ENCODE results near the gene ERC2.
"Not testable (repeated sequence)": the region's sequence is repeated elsewhere in the genome, so short reads cannot be mapped to it uniquely, and the experiment has no call there.

Gene ERC2

GRCh38 chr3:56051052-56051451 is 417.2 kb downstream of the ERC2 start:
- Histone ChIP-seq H3K4me3 (ENCODE audit: low read length in 2 of 2) (no peak overlapping the region), H3K27me3 (ENCODE audit: control insufficient read depth in 2 of 2, insufficient read depth in 2 of 2, low read length in 2 of 2) (no peaks in the 10 kb centered on the region), H3K36me3 (ENCODE audit: control insufficient read depth in 2 of 2, insufficient read depth in 2 of 2, low read length in 2 of 2) (no peaks in the 10 kb centered on the region), H3K9ac (ENCODE audit: low read depth in 1 of 2, low read length in 2 of 2) (no peak overlapping the region), H3K4me1 (ENCODE audit: control insufficient read depth in 2 of 2, insufficient read depth in 2 of 2, low read length in 2 of 2) (no peaks in the 10 kb centered on the region), H3K9me3 (ENCODE audit: control insufficient read depth in 2 of 2, low read length in 2 of 2) (no peaks in the 10 kb centered on the region), H3K27ac (ENCODE audit: low read depth in 2 of 2, low read length in 2 of 2) (no peak overlapping the region)

GRCh38 chr3:56048946-56049345 is 419.3 kb downstream of the ERC2 start:
- H3K27me3 ChIP-seq (ENCODE audit: control insufficient read depth in 2 of 2, insufficient read depth in 2 of 2, low read length in 2 of 2): no peaks in the 10 kb centered on the region
- H3K4me3 ChIP-seq (ENCODE audit: low read length in 2 of 2): no peak overlapping the region
- no peaks in the 10 kb centered on the region for H3K36me3 ChIP-seq (ENCODE audit: control insufficient read depth in 2 of 2, insufficient read depth in 2 of 2, low read length in 2 of 2)
- H3K27ac ChIP-seq (ENCODE audit: low read depth in 2 of 2, low read length in 2 of 2): no peak overlapping the region
- no peaks in the 10 kb centered on the region for H3K4me1 ChIP-seq (ENCODE audit: control insufficient read depth in 2 of 2, insufficient read depth in 2 of 2, low read length in 2 of 2)
- no peaks in the 10 kb centered on the region for H3K9me3 ChIP-seq (ENCODE audit: control insufficient read depth in 2 of 2, low read length in 2 of 2)
- no peak overlapping the region for H3K9ac ChIP-seq (ENCODE audit: low read depth in 1 of 2, low read length in 2 of 2)

DNA sequence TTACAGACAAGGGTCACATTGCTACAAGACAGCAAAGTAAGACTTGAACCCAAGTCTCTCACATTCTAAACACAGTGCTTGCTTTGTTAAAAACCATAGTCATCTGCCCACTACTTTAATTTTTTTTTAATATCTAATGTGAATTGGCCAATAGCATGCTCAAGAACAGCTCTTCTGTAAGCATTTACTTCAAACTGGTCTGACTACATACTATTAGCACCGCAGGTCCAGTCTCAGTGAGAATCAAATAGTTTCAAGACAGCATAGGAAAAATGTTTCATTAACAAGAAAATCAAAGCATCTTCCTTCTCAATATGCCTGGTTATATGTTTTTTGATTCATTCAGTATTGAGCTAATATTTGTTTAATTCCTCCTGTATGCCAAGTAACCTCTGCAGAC is 419.9 kb downstream of the ERC2 start:
- Histone ChIP-seq H3K27ac (ENCODE audit: low read depth in 2 of 2, low read length in 2 of 2) (no peak overlapping the region), H3K36me3 (ENCODE audit: control insufficient read depth in 2 of 2, insufficient read depth in 2 of 2, low read length in 2 of 2) (no peaks in the 10 kb centered on the region), H3K9ac (ENCODE audit: low read depth in 1 of 2, low read length in 2 of 2) (no peak overlapping the region), H3K27me3 (ENCODE audit: control insufficient read depth in 2 of 2, insufficient read depth in 2 of 2, low read length in 2 of 2) (no peaks in the 10 kb centered on the region), H3K9me3 (ENCODE audit: control insufficient read depth in 2 of 2, low read length in 2 of 2) (no peaks in the 10 kb centered on the region), H3K4me1 (ENCODE audit: control insufficient read depth in 2 of 2, insufficient read depth in 2 of 2, low read length in 2 of 2) (no peaks in the 10 kb centered on the region), H3K4me3 (ENCODE audit: low read length in 2 of 2) (no peak overlapping the region)

DNA sequence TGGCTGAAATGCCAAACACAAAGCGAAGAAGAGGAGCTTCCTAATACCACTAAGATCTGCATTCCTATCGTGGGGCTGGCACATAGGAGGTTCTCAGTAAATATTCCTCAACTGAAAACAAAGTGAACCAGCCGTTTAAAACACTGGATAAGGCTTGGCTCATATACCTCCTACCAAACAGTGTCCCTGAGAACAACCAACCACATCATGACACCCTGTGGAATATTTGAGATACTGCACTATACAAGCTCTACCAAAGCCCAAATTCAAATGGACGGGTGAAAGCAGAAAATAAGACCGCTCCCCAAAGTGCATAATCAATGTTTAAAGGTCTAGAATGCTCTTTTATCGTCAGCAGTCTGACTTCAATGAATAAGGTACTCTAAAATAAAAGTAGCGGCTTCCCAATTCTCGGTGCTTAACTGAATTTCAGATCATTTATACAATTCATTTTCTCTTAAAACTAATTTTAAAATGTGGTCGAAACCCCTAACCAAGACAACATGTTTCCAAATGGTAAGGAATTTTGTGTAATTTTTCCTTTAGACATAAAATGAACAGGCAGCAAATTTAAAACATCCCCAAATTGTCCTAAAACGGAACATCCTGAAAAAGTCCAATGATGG is 425.8 kb downstream of the ERC2 start:
- no peak overlapping the region for H3K9ac ChIP-seq (ENCODE audit: low read depth in 1 of 2, low read length in 2 of 2)
- H3K4me3 ChIP-seq (ENCODE audit: low read length in 2 of 2): no peak overlapping the region
- no peaks in the 10 kb centered on the region for H3K27me3 ChIP-seq (ENCODE audit: control insufficient read depth in 2 of 2, insufficient read depth in 2 of 2, low read length in 2 of 2)
- no peaks in the 10 kb centered on the region for H3K36me3 ChIP-seq (ENCODE audit: control insufficient read depth in 2 of 2, insufficient read depth in 2 of 2, low read length in 2 of 2)
- no peaks in the 10 kb centered on the region for H3K4me1 ChIP-seq (ENCODE audit: control insufficient read depth in 2 of 2, insufficient read depth in 2 of 2, low read length in 2 of 2)
- no peak overlapping the region for H3K27ac ChIP-seq (ENCODE audit: low read depth in 2 of 2, low read length in 2 of 2)
- H3K9me3 ChIP-seq (ENCODE audit: control insufficient read depth in 2 of 2, low read length in 2 of 2): no peaks in the 10 kb centered on the region

- Histone ChIP-seq H3K36me3 (ENCODE audit: control insufficient read depth in 2 of 2, insufficient read depth in 2 of 2, low read length in 2 of 2) (no peaks in the 10 kb centered on the region), H3K27ac (ENCODE audit: low read depth in 2 of 2, low read length in 2 of 2) (no peak overlapping the region), H3K4me1 (ENCODE audit: control insufficient read depth in 2 of 2, insufficient read depth in 2 of 2, low read length in 2 of 2) (no peaks in the 10 kb centered on the region), H3K27me3 (ENCODE audit: control insufficient read depth in 2 of 2, insufficient read depth in 2 of 2, low read length in 2 of 2) (no peaks in the 10 kb centered on the region), H3K9ac (ENCODE audit: low read depth in 1 of 2, low read length in 2 of 2) (no peak overlapping the region), H3K4me3 (ENCODE audit: low read length in 2 of 2) (no peak overlapping the region), H3K9me3 (ENCODE audit: control insufficient read depth in 2 of 2, low read length in 2 of 2) (no peaks in the 10 kb centered on the region)
These were observed 442.9 kb downstream of the ERC2 start for GRCh38 chr3:56025326-56025725.

DNA sequence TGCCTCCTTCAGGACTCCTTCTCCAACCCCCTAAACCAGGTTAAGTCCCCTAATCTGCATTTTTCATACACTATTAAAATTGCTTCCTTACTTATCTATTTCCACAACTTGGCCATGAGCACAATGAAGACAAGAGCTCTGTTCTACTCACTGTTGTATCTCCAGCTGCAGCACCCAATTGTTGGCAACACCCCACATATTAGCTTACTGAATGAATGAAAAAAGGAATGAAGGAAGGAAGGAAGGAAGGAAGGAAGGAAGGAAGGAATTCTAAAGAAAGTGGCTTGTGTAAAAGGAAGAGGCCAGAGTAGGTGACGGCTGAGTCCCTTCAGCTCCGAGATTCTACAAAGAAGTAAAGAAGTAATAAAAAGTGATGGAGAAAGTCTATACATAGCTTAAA is 444.7 kb downstream of the ERC2 start:
- no peak overlapping the region for H3K4me3 ChIP-seq (ENCODE audit: low read length in 2 of 2)
- no peaks in the 10 kb centered on the region for H3K9me3 ChIP-seq (ENCODE audit: control insufficient read depth in 2 of 2, low read length in 2 of 2)
- H3K27ac ChIP-seq (ENCODE audit: low read depth in 2 of 2, low read length in 2 of 2): no peak overlapping the region
- H3K27me3 ChIP-seq (ENCODE audit: control insufficient read depth in 2 of 2, insufficient read depth in 2 of 2, low read length in 2 of 2): no peaks in the 10 kb centered on the region
- no peaks in the 10 kb centered on the region for H3K4me1 ChIP-seq (ENCODE audit: control insufficient read depth in 2 of 2, insufficient read depth in 2 of 2, low read length in 2 of 2)
- no peaks in the 10 kb centered on the region for H3K36me3 ChIP-seq (ENCODE audit: control insufficient read depth in 2 of 2, insufficient read depth in 2 of 2, low read length in 2 of 2)
- no peak overlapping the region for H3K9ac ChIP-seq (ENCODE audit: low read depth in 1 of 2, low read length in 2 of 2)

- Histone ChIP-seq H3K4me1 (ENCODE audit: control insufficient read depth in 2 of 2, insufficient read depth in 2 of 2, low read length in 2 of 2) (no peaks in the 10 kb centered on the region), H3K9me3 (ENCODE audit: control insufficient read depth in 2 of 2, low read length in 2 of 2) (no peaks in the 10 kb centered on the region), H3K9ac (ENCODE audit: low read depth in 1 of 2, low read length in 2 of 2) (no peak overlapping the region), H3K4me3 (ENCODE audit: low read length in 2 of 2) (no peak overlapping the region), H3K27ac (ENCODE audit: low read depth in 2 of 2, low read length in 2 of 2) (no peak overlapping the region), H3K36me3 (ENCODE audit: control insufficient read depth in 2 of 2, insufficient read depth in 2 of 2, low read length in 2 of 2) (no peaks in the 10 kb centered on the region), H3K27me3 (ENCODE audit: control insufficient read depth in 2 of 2, insufficient read depth in 2 of 2, low read length in 2 of 2) (no peaks in the 10 kb centered on the region)
These were observed 445.6 kb downstream of the ERC2 start for GRCh38 chr3:56022619-56023018.

GRCh38 chr3:56019490-56020146 is 448.6 kb downstream of the ERC2 start:
- no peak overlapping the region for H3K27ac ChIP-seq (ENCODE audit: low read depth in 2 of 2, low read length in 2 of 2)
- no peaks in the 10 kb centered on the region for H3K27me3 ChIP-seq (ENCODE audit: control insufficient read depth in 2 of 2, insufficient read depth in 2 of 2, low read length in 2 of 2)
- H3K36me3 ChIP-seq (ENCODE audit: control insufficient read depth in 2 of 2, insufficient read depth in 2 of 2, low read length in 2 of 2): no peaks in the 10 kb centered on the region
- H3K4me1 ChIP-seq (ENCODE audit: control insufficient read depth in 2 of 2, insufficient read depth in 2 of 2, low read length in 2 of 2): no peaks in the 10 kb centered on the region
- no peaks in the 10 kb centered on the region for H3K9me3 ChIP-seq (ENCODE audit: control insufficient read depth in 2 of 2, low read length in 2 of 2)
- H3K4me3 ChIP-seq (ENCODE audit: low read length in 2 of 2): no peak overlapping the region
- no peak overlapping the region for H3K9ac ChIP-seq (ENCODE audit: low read depth in 1 of 2, low read length in 2 of 2)

DNA sequence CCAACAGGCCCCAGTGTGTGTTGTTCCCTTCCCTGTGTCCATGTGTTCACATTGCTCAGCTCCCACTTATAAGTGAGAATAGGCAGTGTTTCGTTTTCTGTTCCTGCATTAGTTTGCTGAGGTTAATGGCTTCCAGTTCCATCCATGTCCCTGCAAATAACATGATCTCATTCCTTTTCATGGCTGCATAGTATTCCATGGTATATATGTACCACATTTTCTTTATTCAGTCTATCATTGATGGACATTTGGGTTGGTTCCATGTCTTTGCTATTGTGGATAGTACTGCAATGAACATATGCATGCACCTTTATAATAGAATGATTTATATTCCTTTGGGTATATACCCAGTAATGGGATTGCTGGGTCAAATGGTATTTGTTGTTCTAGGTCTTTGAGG is 452.9 kb downstream of the ERC2 start:
- not testable (repeated sequence) for H3K36me3 ChIP-seq (ENCODE audit: control insufficient read depth in 2 of 2, insufficient read depth in 2 of 2, low read length in 2 of 2); H3K27ac ChIP-seq (ENCODE audit: low read depth in 2 of 2, low read length in 2 of 2); H3K27me3 ChIP-seq (ENCODE audit: control insufficient read depth in 2 of 2, insufficient read depth in 2 of 2, low read length in 2 of 2); H3K9me3 ChIP-seq (ENCODE audit: control insufficient read depth in 2 of 2, low read length in 2 of 2); H3K4me3 ChIP-seq (ENCODE audit: low read length in 2 of 2); H3K9ac ChIP-seq (ENCODE audit: low read depth in 1 of 2, low read length in 2 of 2); H3K4me1 ChIP-seq (ENCODE audit: control insufficient read depth in 2 of 2, insufficient read depth in 2 of 2, low read length in 2 of 2)

DNA sequence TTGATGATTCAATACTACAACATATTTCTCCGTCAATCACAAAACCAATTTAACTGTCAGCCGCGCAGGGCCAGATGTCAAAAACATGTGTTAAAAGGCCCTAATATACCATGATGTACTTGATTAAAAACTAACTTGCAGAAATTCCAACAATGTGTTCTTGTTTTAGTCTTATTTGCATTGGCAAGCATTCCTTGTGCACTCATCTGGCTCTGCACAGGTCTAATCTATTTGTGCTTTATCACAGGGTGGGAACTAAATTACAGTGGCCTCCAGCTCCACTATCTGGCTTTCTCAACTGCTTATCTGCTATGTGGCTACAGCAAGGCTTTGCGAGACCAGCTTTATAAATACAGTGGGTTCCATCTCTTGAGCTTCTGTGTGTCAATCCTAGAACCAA is 455.5 kb downstream of the ERC2 start:
- Histone ChIP-seq H3K4me1 (ENCODE audit: control insufficient read depth in 2 of 2, insufficient read depth in 2 of 2, low read length in 2 of 2) (no peaks in the 10 kb centered on the region), H3K9me3 (ENCODE audit: control insufficient read depth in 2 of 2, low read length in 2 of 2) (no peaks in the 10 kb centered on the region), H3K27me3 (ENCODE audit: control insufficient read depth in 2 of 2, insufficient read depth in 2 of 2, low read length in 2 of 2) (no peaks in the 10 kb centered on the region), H3K9ac (ENCODE audit: low read depth in 1 of 2, low read length in 2 of 2) (no peak overlapping the region), H3K36me3 (ENCODE audit: control insufficient read depth in 2 of 2, insufficient read depth in 2 of 2, low read length in 2 of 2) (no peaks in the 10 kb centered on the region), H3K4me3 (ENCODE audit: low read length in 2 of 2) (no peak overlapping the region), H3K27ac (ENCODE audit: low read depth in 2 of 2, low read length in 2 of 2) (no peak overlapping the region)
